Measurements from ENCODE around the gene FAR1. TPM values are rescaled to one million over a fixed set of nuclear protein-coding genes. Genes with fewer than 3 reads are reported as not detected.
"Not testable (repeated sequence)": the region's sequence is repeated elsewhere in the genome, so short reads cannot be mapped to it uniquely, and the experiment has no call there.

FAR1 gene
- total RNA-seq, 2 donors from 2014 or later: 111 to 120 TPM

DNA sequence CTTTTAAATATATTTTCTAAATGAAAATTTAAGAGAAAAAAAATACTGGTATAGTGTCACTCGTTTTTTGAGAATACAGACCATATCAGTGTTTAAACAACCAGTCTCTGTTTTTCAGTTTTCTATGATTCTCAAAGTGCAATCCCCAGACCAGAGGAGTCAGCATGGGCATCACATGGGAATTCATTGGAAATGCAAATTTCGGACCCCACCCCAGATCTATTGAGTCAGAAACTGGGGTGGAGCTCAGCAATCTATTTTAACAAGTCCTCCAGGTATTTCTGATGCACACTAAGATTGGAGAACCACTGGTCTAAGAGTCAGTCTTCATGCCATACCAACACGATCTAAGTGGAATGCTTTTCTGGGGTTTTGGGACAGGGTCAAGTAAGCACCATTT lies 66.1 kb downstream of the FAR1 start:
- TF ChIP-seq, protein P1, sequence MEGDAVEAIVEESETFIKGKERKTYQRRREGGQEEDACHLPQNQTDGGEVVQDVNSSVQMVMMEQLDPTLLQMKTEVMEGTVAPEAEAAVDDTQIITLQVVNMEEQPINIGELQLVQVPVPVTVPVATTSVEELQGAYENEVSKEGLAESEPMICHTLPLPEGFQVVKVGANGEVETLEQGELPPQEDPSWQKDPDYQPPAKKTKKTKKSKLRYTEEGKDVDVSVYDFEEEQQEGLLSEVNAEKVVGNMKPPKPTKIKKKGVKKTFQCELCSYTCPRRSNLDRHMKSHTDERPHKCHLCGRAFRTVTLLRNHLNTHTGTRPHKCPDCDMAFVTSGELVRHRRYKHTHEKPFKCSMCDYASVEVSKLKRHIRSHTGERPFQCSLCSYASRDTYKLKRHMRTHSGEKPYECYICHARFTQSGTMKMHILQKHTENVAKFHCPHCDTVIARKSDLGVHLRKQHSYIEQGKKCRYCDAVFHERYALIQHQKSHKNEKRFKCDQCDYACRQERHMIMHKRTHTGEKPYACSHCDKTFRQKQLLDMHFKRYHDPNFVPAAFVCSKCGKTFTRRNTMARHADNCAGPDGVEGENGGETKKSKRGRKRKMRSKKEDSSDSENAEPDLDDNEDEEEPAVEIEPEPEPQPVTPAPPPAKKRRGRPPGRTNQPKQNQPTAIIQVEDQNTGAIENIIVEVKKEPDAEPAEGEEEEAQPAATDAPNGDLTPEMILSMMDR (IDR thresholded peaks at IDR 0.05): no peak
- H3K4me1 ChIP-seq: no peaks in the 10 kb centered on the region
- no peak for DNase-seq
- intact Hi-C loops (cut with DNase I): no loop called here
- no peaks in the 10 kb centered on the region for H3K36me3 ChIP-seq
- no peak overlapping the region for H3K9ac ChIP-seq (ENCODE audit: low read depth in 2 of 2, low read length in 2 of 2)
- H3K27me3 ChIP-seq: no peaks in the 10 kb centered on the region
- H3K27ac ChIP-seq: no peak overlapping the region
- no peaks in the 10 kb centered on the region for H3K9me3 ChIP-seq
- no peak overlapping the region for H3K4me3 ChIP-seq

DNA sequence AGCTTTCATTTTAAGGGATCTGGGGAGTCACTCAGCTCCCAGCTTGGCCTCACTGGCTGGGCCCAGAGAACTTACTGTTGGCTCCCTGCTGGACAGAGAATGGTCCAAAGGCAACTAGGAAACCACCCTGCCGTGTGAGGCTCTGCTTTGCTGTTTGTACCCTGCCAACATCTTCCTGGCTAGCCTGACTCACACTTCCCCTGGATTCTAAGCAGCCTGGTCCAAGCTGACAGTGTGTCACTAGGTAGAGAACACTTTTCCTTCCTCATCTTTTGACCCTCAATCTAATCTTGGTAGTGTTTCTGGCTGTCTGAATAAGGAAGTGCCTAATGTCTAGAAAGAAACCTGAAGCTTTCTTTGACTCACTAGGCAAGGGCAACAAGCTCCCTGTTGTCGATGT lies 76.7 kb downstream of the FAR1 start:
- no peak overlapping the region for H3K4me3 ChIP-seq
- no peak for DNase-seq
- TF ChIP-seq, protein P1 (IDR thresholded peaks at IDR 0.05): no peak
- no peak overlapping the region for H3K27ac ChIP-seq
- no peaks in the 10 kb centered on the region for H3K9me3 ChIP-seq
- H3K27me3 ChIP-seq: no peaks in the 10 kb centered on the region
- H3K9ac ChIP-seq (ENCODE audit: low read depth in 2 of 2, low read length in 2 of 2): no peak overlapping the region
- no peaks in the 10 kb centered on the region for H3K36me3 ChIP-seq
- H3K4me1 ChIP-seq: no peaks in the 10 kb centered on the region
- intact Hi-C loops (cut with DNase I): no loop called here

GRCh38 chr11:13753316-13753715 lies 84.8 kb downstream of the FAR1 start:
- intact Hi-C loops (cut with DNase I); H3K27ac ChIP-seq; H3K9me3 ChIP-seq; DNase-seq; H3K4me1 ChIP-seq; H3K9ac ChIP-seq (ENCODE audit: low read depth in 2 of 2, low read length in 2 of 2); H3K27me3 ChIP-seq; H3K36me3 ChIP-seq; H3K4me3 ChIP-seq: not testable (repeated sequence)

DNA sequence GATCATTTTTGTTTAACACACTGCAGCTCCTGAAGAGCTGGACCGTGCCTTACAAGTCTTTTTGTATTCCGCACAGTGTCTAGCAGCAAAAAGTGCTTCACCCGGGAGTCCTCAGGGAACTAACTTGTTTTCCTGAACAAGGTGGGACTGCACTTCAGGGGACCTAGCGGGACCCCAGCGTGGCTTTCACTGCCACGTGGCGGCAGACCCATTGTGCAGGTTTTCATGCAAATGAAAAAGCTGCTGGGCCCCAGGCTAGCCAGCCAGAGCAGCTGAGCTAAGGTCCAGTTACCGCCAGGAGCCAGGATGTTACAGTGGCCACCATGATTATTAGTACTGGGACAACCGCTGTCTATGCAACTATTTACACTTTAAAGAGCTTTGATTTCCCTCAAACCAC lies 90.6 kb downstream of the FAR1 start:
- Histone ChIP-seq H3K9ac (ENCODE audit: low read depth in 2 of 2, low read length in 2 of 2) (no peak overlapping the region), H3K4me1 (no peaks in the 10 kb centered on the region), H3K9me3 (no peaks in the 10 kb centered on the region), H3K36me3 (no peaks in the 10 kb centered on the region), H3K27me3 (no peaks in the 10 kb centered on the region), H3K27ac (no peak overlapping the region), H3K4me3 (no peak overlapping the region)
- no peak for DNase-seq
- intact Hi-C loops (cut with DNase I): no loop called here
- TF ChIP-seq, protein P1 (IDR thresholded peaks at IDR 0.05): no peak

- Histone ChIP-seq H3K27ac (no peak overlapping the region), H3K27me3 (no peaks in the 10 kb centered on the region), H3K9me3 (no peaks in the 10 kb centered on the region), H3K4me3 (no peak overlapping the region), H3K9ac (ENCODE audit: low read depth in 2 of 2, low read length in 2 of 2) (no peak overlapping the region), H3K4me1 (no peaks in the 10 kb centered on the region), H3K36me3 (no peaks in the 10 kb centered on the region)
- DNase-seq: no peak
- intact Hi-C loops (cut with DNase I): no loop called here
- TF ChIP-seq, protein P1 (IDR thresholded peaks at IDR 0.05): no peak
Observed at GRCh38 chr11:13760115-13760514, 91.6 kb downstream of the FAR1 start.

DNA sequence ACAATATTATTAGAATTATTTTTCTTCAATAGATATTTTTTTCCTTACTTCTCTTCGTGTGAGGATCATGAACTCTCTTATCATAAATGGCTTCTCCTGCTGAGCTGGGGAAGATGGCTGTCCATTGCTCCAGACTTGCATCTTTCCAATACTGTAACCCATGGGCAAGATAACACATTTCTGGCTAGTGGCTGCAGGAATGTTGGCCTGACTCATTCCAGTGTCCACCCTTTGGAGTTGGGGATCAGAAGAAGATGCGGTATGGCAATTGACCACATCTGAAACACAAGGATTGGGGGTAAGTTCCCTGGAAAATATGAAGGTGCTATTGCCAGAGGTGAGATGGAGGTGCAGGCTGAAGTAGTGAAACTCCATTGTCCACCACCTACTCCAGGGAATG lies 92.8 kb downstream of the FAR1 start:
- Histone ChIP-seq H3K9ac (ENCODE audit: low read depth in 2 of 2, low read length in 2 of 2) (no peak overlapping the region), H3K27ac (no peak overlapping the region), H3K4me1 (no peaks in the 10 kb centered on the region), H3K9me3 (no peaks in the 10 kb centered on the region), H3K4me3 (no peak overlapping the region), H3K36me3 (no peaks in the 10 kb centered on the region), H3K27me3 (no peaks in the 10 kb centered on the region)
- TF ChIP-seq, protein P1 (IDR thresholded peaks at IDR 0.05): no peak
- no peak for DNase-seq
- intact Hi-C loops (cut with DNase I): no loop called here
